Fibroblast of skin of left quadriceps (primary cell): ENCODE results near the gene SUGCT.

Experiments
- DNase-seq, 2 experiments: peaks; one replicate each; pipeline ENCODE4 v3.0.0-alpha.2; 2013; ENCODE audit warnings: low read depth in 2 of 2

SUGCT gene

GRCh38 chr7:40763319-40764287 lies 628.8 kb downstream of the SUGCT start:
- peak; percentile 75 to 79 for DNase-seq

- no peak for DNase-seq
Measured at GRCh38 chr7:40765639-40766038, 630.8 kb downstream of the SUGCT start.

- no peak for DNase-seq
Measured at GRCh38 chr7:40772096-40772495, 637.3 kb downstream of the SUGCT start.

GRCh38 chr7:40773656-40774055 lies 638.9 kb downstream of the SUGCT start:
- no peak for DNase-seq

- DNase-seq: no peak
Measured at GRCh38 chr7:40775877-40776276, 641.1 kb downstream of the SUGCT start.

- no peak for DNase-seq
Measured at GRCh38 chr7:40777730-40778312, 643.0 kb downstream of the SUGCT start.

- DNase-seq: no peak
Measured at GRCh38 chr7:40780460-40780859, 645.7 kb downstream of the SUGCT start.

- DNase-seq: no peak
Measured at GRCh38 chr7:40782836-40783235, 648.0 kb downstream of the SUGCT start.

GRCh38 chr7:40784176-40784575 lies 649.4 kb downstream of the SUGCT start:
- DNase-seq: no peak

- no peak for DNase-seq
Measured at GRCh38 chr7:40786909-40787308, 652.1 kb downstream of the SUGCT start.

- peak; percentile 68 to 70 for DNase-seq
Measured at GRCh38 chr7:40793132-40793531, 658.3 kb downstream of the SUGCT start.

- DNase-seq: no peak
Measured at GRCh38 chr7:40795607-40796006, 660.8 kb downstream of the SUGCT start.

- no peak for DNase-seq
Measured at GRCh38 chr7:40796723-40797122, 661.9 kb downstream of the SUGCT start.

GRCh38 chr7:40798613-40799012 lies 663.8 kb downstream of the SUGCT start:
- no peak for DNase-seq

GRCh38 chr7:40799493-40800403 lies 664.9 kb downstream of the SUGCT start:
- no peak for DNase-seq

GRCh38 chr7:40800771-40801170 lies 666.0 kb downstream of the SUGCT start:
- DNase-seq: no peak

GRCh38 chr7:40802497-40802896 lies 667.7 kb downstream of the SUGCT start:
- DNase-seq: no peak

- no peak for DNase-seq
Measured at GRCh38 chr7:40804477-40805215, 669.8 kb downstream of the SUGCT start.

- no peak for DNase-seq
Measured at GRCh38 chr7:40805361-40805760, 670.6 kb downstream of the SUGCT start.

- peak; percentile 99 for DNase-seq
Measured at GRCh38 chr7:40808378-40808942, 673.7 kb downstream of the SUGCT start.

- no peak for DNase-seq
Measured at GRCh38 chr7:40810274-40810673, 675.5 kb downstream of the SUGCT start.
